RPMI7951 (cell line): ENCODE results near the gene FRMD7. TPM values are rescaled to one million over a fixed set of nuclear protein-coding genes. Genes with fewer than 3 reads are reported as not detected.
"Not testable (repeated sequence)": the region's sequence is repeated elsewhere in the genome, so short reads cannot be mapped to it uniquely, and the experiment has no call there.

Experiments used
- DNase-seq: peaks from one replicate; pipeline ENCODE4 v3.0.0-alpha.2; 2012; ENCODE audit warnings: low read depth
- total RNA-seq: library from RNA; depleted of rRNA; stranded (reverse); fragments of >200 nt; shearing (Covaris generic); gene quantifications from 2 replicates; pipeline ENCODE4 v1.2.3, GENCODE V29; 2014

The FRMD7 gene
- total RNA-seq, 1 experiment from 2014 or later = not detected

DNA sequence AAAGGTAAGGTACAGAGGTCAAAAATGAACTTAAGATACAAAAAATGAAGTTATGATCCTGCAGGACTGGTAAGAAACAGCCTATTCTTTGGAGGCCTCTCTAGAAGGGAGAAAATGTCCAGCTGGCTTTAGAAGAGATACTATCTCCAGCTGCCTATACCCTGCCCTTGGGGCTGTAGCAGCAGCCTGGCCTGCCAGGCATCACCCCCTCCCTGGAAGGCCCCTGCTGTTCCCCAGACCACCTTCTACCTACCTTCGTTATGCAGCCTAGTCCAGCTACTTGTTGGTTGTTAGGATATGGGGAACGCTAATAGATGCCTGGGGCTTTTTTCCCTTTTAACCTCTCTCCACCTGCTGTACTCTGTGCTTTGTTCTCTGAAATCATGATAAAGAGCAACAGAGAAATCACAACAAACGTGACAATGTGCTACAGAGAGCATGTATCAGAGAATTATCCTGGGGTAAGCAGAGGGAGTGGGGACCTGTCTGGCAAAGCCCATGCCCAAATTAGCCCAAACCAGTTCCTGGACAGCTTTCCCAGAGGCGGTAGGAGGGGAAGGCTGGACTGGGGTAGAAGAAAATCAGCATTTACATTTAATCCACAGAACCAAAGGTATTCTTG, 34.5 kb downstream of the FRMD7 start:
- DNase-seq = no peak

GRCh38 chrX:132092439-132093065, 35.3 kb downstream of the FRMD7 start:
- DNase-seq = peak; percentile 56

DNA sequence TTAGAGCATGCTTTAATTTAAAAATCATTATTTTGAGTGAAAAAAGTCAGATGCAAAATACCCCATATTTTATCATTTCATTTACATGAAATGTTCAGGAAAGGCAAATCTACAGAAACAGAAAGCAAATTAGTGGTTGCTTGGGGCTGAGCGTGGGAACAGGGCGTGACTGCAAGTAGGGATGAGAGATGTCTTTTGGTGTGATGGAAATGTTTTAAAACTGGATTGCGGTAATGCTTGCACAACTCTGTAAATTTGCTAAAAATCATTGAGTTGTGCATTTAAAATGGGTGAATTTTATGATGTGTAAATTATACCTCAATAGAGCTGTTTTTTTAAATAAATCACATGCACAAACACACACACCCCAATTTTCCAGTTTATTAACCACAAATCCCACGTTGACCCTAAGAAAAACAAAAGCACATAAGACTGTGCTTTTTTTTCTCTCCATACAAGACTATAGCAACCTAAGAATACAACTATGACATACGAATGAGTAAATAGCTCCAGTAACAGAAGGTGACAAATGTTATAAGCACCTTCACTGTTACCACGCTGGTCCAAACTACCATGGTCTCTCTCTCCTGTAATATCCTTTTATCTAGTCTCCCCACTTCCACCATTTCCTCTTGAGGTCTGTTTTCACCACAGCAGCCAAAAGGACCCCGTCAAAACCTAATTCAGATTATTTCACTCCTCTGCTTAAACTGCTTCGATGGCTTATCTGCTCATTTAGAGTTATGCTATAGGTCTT, 37.2 kb downstream of the FRMD7 start:
- peak; percentile 0 for DNase-seq

- DNase-seq = no peak
These were observed 39.0 kb downstream of the FRMD7 start for GRCh38 chrX:132088864-132089263.

DNA sequence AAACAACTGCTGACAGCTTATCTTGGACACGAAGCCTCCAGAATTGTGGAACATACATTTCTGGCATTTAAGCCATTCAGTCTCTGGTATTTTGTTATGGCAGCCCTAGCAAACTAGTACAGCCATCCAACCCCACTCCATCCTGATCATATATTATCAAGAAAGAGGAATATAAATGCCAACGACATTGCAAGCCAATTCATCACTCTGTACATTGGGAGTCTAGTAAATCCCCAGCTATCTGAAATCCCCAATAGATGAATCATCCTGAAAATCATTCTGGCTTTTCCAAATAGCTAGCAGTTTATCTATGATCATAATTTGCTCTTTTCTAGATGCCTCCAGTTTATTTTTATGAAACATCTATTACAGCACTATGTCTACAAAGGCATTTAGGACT, 41.1 kb downstream of the FRMD7 start:
- DNase-seq = peak; percentile 0

- DNase-seq = no peak
These were observed 42.0 kb downstream of the FRMD7 start for GRCh38 chrX:132085786-132086185.

DNA sequence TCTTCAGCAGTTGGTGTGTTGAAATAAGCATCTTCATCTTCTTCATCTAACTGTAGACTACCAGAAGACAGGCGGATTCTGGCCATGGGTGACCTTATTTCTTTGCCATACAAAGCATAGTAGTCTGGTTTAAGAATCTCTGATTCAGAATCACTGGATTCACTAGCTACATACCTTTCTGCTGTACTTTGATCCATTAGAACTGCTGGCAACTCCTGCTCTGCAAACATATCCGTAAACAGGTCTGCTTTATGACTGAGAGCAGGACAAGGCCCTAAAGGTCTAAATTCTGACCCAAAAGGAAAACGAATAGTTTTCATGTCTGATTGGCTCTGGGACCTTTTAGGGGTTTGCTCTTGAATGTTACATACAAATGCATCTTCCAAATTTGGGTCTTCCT, 49.9 kb downstream of the FRMD7 start:
- no peak for DNase-seq

- DNase-seq = no peak
These were observed 50.4 kb downstream of the FRMD7 start for GRCh38 chrX:132077414-132077813.

DNA sequence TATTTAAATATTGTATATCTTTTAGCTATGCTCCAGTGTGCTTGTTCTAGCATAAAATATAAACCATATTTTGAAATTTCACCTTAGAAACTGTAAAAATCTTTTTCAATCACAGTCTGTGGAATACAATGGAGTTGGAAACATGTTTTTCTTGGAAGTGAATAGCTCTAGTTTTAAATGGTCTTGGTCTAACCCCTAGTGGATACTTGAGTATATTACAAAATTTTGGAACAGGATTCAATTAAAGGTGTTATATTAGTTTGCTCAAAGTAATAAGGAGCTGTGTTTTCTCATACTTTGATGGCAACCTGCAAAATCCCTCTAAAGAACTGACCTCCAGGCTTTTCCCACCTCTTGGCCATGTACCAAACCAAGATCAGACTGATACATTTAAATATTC, 56.6 kb downstream of the FRMD7 start:
- DNase-seq = peak; percentile 6

GRCh38 chrX:132068405-132068804, 59.4 kb downstream of the FRMD7 start:
- no peak for DNase-seq

- DNase-seq = peak; percentile 0
These were observed 64.0 kb downstream of the FRMD7 start for GRCh38 chrX:132063862-132064261.

- no peak for DNase-seq
These were observed 64.5 kb downstream of the FRMD7 start for GRCh38 chrX:132063334-132063733.

DNA sequence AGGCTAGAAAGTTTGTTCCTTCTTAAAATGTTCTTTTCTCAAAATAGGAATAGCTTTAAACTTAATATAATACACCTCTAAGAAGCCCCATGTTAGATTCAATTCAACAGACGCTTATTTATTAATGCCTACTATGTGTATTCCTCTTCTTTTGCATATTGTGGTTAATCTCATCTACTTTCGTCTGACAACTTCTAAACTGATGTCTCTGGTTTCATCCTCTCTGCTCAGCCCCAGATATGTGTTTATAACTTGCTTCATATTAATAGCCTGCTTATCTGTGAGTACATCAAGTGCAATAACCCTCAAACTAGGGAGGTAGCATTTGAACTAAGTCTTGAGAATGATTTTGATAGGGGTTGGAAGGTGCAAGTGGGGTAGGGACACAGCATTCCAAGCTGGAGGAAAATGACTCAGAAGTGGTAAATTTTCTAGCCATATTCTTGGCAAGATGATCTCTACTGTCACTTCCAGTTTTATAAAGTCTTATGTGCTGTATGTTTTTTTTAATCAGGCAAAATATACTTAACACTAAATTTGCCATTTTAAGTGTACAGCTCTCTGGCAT, 67.8 kb downstream of the FRMD7 start:
- DNase-seq = no peak

GRCh38 chrX:132058975-132059374, 68.8 kb downstream of the FRMD7 start:
- DNase-seq = no peak

DNA sequence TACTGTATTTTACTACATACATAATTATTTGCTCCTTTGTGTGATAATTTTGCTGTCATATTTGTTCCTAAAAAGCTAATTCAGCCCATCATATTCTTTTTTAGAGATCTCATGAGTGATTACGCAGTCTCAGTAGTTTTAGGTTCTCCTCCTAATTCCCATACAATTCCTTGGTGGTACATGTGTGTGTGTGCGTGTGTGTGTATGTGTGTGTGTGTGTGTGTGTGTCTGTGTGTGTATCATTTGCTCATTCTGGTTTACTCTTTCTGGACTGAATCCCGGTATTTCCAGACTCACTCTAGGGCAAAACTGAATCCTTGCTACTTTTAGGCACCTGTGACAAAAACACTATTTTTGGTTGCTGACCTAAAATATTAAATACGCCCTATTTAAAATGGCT, 69.8 kb downstream of the FRMD7 start:
- DNase-seq = no peak

DNA sequence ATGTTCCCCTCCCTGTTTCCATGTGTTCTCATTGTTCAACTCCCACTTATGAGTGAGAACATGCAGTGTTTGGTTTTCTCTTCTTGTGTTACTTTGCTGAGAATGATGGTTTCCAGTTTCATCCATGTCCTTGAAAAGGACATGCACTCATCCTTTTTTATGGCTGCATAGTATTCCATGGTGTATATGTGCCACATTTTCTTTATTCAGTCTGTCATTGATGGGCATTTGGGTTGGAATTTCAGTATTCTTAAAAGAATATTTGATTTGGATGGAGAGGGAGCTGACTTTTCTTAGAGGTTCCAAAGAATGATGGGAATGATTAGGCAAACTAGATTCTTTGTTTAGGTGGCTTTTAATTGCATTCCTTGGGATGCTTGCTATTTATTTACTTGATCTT, 76.0 kb downstream of the FRMD7 start:
- not testable (repeated sequence) for DNase-seq

- no peak for DNase-seq
These were observed 81.3 kb downstream of the FRMD7 start for GRCh38 chrX:132046533-132046932.

DNA sequence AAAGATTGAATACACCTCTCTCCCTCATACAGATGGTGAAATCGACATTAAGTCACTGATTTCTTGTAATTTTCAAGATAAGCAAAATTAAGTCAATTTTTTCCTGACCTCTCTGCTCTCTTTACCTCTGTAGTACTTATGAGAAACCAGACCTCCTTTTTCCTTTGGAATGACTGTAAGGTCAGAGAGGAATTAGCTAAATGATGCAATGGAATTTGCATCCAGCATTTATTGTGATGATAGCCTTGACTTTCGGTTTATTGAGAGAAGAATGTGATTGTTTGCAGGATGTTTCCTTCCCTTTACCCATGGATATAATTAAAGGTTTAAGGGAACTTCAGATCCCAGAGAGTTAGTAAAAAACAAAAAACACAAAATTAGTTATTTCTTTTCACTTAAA, 82.4 kb downstream of the FRMD7 start:
- DNase-seq = no peak

GRCh38 chrX:132044953-132045352, 82.9 kb downstream of the FRMD7 start:
- DNase-seq = peak; percentile 45

DNA sequence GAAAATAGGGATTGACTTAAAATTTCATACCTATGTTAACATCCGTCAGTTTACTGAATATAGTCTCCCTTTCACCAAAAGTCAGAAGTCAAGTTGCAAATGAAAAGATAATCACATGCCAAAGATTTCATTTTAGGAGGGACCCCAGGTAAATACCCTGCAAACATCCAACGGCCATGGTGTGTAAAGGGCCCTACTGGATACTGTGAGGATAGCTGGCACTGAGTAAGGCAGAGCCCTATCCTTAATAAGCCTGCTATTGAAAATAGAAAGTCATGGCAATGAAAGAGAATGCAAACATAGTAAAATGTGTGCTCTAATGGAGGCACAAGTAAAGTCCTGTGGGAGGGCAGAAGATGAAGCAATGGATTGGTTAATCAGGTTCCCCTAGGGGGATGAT, 83.8 kb downstream of the FRMD7 start:
- DNase-seq = no peak

- DNase-seq = peak; percentile 28
These were observed 86.8 kb downstream of the FRMD7 start for GRCh38 chrX:132041015-132041414.

DNA sequence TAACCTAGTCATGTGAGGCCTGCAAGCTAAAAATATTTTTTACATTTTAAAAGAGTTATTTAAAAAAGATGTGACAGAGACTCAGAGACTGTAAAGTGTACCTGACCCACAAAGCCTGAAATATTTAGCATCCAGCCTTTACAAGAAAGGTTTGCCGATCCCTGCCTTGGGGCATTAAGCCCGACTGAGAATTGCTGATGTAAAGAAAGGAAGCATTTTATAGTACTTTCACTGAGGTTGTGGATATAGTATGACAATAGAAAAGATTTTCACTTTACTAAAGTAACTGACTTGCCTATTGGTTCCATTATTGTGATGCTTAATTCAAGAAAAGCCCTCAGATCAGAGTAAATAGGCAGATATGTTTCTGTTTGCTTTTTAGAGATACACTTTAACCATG, 87.8 kb downstream of the FRMD7 start:
- no peak for DNase-seq

DNA sequence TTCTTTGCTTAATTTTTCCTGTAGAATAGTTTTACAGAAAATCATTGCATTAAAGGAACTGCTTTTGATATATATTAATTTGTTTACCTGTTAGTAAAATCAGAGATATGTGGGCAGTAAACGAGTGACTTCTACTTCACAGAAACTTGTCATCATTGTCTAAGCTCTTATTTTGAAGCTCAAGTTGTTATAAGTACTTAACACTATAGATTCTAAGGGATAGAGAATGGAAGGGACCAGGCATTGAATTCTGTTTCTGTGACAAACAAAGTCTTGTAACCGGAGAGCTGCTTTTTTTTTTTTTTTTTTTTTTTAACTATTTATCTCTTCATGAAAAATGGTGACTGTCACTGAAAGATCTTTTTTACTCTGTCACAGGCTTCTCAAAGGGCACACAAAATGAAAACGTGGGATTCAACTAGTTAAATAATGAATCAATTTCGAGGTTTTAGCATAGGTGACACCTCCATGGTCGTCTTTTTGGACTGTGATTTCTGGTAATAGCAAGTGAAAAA, 90.3 kb downstream of the FRMD7 start:
- no peak for DNase-seq
